ENCODE data around the gene KLHL10.

Gene KLHL10
- 0.20 to 0.31 reads per million in 2 donors for total RNA-seq

DNA sequence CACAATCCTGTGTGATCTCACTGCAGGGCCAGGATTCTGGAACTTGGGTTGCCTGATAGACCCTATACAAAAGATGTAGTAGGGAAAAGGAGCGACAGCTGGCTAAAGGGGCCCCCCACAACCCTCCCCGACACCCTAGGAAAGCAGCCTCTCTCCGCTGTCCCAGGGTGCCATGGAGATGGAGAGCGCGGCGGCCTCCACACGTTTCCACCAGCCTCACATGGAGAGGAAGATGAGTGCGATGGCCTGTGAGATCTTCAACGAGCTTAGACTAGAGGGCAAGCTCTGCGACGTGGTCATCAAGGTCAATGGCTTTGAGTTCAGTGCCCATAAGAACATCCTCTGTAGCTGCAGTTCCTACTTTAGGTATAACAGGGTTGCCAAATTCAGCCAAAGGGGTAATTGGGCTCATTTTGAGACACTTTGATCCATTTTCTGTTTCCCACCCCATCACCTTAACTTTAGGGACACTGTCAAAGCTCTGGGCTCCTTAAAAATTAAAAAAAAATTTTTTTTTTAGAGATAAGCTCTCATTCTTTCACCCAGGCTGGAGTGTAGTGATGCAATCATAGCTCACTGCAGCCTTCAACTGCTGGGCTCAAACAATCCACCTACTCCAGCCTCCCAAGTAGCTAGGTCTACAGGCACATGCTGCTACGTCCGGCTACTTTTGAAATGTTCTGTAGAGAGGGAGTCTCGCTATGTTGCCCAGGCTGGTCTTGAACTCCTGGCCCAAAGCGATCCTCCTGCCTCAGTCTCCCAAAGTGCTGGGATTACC, at the start of gene KLHL10:
TSS of gene KLHL10 (plus strand) at position 65 of the 778 bp plus-strand sequence. CDS start at position 173, 108 bp downstream.
- no peak for DNase-seq

DNA sequence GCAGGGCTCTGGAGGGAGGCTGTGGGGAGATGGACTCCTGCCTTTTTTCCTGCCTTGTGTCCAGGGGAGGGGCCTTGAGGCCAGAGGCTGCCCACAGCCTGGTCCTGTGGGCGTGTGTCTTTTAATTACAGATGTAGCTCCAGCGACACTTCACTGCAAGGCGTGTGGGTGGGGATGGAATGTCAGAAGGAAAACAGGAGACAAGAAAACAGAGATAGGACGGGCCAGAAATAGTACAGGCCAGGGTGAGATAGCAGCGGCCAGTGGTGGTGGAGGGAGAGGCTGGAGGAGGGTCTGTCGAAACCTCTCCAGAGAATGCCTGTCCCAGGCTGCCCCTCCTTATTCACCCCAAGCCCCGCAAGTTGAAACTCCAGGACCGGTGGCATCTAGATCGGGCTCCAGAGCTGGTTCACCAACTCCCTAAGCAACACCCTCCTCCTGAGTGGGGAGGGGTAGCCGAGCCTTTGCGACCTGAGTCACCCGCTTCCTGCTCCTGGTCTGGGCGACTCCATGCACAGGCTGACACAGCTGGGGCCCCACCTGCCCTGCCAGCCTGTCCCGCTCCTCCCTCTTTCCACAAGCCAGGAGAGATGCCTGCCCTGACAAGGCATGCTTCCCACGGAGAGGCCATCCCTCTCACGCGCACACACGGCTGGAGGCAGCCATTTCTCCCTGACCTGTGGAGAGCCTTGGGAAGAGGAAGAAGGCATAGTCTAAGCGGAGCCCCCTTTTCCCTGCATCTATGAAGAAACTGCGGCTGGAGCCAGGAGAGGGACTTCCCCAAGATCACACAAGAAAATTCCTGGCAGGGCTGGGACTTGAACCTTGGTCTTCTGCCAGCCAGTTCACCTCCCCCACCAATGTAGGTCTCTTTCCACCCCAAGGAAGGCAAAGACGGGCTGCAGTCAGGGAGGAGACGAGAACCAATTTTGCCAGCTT, 44.5 kb upstream of the KLHL10 start:
- no peak for DNase-seq

DNA sequence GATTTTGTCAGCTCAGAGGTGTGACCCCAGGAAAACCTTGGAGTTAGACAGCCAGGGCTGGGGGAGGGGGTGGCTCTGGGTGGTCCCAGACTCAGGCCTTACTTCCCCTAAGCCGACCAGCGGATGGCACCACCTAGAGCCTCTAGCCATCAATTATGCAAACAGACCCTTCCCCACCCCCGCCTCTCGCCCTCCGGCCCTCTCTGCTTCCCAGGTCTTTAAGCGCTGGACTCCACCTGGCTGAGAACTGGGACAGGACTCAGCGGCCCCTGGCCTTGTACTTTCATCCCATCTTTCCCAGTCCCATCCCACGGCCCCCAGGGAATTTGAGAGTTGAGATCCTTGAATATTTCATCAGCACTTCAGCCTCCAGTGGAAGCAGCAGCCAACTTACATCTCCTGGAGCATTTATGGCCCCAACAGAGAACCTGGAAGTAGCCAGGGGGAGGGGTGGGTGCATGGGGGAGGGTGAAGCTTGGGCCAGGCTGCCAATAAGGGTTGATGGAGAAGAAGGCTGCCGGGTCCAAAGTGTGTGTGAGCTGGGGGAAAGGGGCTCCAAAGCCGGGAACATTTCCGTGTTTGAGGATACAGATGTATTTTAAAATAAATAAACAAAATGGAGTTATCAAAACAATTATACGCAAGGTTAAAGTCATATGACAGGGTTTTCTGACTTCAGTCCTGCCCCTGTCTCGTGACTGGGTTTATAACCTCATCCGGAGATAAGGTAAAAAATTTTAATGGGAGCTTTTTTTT, 43.7 kb upstream of the KLHL10 start:
- no peak for DNase-seq

DNA sequence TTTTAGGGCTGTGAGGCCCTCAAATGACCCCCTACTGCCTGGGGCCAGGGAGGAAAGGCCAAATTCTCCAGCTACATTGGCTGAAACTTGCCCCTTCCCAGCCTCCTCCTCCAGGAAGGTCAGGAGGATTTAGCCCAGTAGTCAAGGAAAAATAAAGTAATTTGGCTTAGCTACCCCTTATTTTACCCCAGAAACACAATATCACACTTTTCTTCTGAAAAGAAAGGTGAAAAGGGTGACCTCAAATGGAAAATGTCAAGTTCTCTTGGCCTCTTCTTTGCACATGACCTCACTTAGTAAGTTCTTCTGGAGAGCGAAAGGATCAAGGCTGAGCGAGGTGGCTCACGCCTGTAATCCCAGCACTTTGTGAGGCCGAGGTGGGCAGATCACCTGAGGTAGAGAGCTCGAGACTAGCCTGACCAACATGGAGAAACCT, 43.1 kb upstream of the KLHL10 start:
- no peak for DNase-seq

DNA sequence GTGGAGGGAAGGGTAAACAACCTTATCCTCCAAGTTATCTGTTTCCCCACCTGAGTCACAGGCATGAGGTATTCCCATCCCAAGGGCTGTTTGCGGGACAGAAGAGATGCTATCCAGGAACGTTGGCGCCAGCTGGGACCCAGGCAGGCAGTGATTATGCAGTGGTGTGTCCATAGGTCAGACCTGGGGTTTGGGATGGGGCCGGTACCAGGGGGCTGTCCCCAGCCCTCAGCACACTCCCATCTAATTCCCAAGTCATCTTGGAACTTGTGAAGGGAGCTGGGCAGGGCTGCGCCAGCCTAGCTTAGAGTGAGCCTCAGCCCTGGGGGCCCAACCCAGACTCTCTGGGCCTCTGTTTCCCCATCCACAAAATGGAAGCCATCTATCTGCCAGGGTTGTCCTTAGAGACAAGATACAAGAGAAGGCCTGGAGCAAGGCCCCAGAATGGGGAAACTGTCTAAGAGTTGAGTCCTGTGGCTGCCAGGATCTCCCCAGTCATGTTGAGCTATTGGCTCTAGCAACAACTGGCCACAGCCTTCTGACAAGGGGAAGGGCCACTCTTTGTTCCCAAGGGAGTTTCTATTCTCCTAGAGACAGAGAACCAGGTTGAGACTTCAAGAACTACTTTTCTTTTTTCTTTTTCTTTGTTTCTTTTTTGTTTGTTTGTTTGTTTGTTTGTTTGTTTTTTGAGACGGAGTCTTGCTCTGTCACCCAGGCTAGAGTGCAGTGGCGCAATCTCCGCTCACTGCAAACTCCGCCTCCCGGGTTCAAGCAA, 41.3 kb upstream of the KLHL10 start:
- no peak for DNase-seq

DNA sequence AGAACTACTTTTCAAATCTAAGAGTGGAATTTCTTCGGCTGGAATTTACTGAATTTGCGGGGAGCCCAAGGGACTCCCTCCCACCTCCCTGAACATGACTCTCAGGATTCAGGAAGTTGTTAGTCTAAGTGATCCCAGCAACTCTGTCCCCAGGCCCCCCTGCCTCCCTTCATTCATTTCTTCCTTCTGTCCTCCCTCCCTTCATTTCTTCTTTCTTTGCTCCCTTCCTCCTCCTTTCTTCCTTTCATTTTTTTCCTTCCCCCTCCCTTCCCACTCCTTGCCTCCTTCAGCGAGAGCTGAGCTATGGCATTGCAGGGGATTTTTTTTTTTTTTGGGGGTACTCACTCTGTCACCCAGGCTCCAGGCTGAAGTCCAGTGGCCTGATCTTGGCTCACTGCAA, 40.2 kb upstream of the KLHL10 start:
- DNase-seq: no peak

DNA sequence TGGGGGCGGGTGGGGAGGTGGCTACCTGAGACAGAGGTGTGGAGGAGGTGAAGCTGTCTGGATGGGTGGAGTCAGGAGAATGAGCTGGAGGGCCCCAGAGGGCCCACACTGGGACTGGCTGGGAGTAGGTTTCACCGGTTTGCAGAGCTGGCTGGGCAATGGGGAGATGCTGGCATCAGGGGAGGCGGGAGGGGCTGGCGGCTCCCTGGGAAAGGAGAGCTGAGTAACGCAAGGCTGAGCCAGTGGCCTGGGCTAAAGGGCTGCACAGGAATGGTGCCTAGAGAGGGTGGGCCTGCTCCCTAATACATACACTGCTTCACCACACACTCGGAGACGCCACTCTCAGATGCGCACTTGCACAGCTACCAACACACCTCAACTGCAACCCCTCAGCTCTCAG, 38.3 kb upstream of the KLHL10 start:
- no peak for DNase-seq

DNA sequence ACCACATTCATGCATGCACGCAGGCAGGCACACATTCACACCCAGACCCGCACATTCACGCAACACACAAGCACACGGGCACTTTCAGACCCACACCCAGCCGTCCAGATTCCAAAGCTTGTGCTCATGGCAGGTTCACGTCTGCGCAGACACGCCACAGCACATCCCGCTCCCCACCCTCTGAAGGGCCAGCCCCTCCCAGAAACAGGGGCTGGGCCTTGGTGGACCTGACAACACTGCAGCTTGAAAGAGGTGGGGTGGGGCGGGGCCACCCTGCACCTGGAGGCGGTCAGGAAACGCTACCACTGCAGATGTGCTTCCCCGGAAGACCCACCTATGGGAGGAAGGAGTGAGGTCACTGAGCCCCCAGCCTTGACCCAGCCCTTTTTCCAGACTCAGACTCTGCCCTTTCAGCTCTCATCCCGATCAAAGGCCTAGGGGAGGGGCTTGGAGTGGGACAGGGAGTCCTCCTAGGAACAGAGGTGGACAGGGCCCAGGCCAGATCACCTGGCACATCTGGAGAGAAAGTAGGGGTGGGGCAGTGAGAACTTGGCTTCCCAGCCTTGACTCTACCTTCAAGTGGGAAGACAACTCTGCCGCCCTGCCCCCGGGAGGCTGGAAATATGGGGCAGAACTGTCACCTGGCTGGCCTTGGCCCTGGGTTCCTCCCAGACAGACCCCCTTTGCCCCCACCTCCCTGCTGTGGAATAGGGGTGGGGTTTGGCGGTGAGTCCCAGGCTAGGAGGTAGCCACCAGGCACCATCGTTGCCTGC, 36.8 kb upstream of the KLHL10 start:
- no peak for DNase-seq

DNA sequence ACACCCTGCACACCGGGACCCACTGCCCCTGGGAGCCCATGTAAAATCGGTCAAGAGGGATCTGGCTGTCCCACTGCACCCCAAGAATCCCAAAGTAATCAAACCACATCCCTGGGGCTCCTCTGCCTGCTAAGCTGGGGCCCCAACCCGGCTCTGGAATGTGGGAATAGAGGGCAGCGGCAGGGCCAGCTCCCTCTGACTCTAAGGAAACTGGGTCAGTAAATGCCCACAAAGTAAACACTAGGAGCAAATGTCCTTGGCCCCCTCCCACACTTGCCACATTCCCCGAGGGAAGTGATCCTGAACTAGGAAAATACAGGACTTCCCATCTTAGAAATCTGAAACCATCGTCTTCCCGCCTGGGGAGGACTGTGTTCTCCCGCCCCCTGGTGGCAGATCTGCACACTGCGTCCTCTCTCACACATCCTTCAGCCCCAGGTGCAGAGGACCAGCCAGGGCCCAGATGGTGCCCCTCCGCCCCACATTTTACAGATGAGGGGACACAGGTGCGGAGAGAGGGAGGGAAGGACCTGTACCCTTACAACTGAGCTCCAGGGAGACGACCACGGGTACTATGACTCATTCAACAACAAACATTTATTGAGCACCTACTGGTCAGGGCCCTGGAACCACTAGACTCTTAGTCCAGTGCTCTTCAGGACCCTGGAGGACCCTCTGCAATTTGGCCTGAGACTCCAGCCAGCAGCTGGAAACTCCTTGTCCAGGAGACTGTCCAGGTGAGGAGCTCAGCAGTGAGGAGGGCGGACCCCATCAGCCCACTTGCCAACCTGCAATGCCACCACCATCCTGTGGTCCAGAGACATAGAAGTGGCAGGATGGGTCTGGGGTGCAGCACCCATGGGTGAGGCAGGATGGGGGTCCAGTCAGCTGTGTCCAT, 36.0 kb upstream of the KLHL10 start:
- DNase-seq: peak; percentile 20 to 61 (median 57)

DNA sequence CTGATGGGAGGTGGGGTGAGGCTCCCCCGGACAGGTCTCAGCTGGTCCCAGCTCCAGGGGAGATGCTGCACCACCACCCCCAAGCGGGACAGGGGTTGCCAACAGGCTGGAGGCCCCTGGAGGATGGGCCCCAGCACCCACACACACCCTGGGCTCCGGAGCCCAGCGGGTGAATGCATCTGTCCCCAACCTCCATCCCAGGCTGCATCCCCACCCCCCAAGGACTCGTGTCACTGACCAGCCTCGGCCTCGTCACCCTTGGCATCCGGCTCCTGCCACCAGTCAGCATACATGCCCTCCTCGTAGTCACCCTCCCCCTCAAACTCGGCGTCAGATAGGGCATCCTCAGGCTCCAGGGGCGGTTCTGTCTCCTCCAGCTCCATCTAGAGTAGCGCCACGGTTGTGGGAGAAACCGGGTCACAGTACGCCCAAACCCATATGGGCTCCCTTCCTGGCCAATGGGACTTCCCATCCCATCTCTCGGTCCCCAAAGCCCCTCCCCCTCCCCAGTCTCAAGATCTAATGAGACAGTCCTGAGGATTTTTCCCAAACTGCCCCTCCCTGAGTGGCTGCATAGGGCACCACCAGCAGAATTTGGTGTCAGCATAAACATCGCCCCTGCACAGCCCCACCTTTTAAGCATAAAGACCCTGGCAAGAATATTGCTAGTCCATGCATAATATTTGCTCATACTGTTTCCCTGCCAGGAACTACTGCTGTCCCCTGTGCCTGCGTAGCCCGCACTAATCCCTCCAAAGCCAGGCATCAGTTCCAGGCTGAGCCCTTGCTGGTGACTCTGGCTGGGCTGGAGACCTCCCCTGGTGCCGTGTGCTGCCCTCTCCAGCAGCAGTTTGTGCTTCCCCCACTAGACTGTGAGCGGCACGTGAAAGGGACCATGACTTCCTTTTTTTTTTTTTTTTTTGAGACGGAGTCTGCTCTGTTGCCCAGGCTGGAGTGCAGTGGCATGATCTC, 34.3 kb upstream of the KLHL10 start:
- DNase-seq: no peak

DNA sequence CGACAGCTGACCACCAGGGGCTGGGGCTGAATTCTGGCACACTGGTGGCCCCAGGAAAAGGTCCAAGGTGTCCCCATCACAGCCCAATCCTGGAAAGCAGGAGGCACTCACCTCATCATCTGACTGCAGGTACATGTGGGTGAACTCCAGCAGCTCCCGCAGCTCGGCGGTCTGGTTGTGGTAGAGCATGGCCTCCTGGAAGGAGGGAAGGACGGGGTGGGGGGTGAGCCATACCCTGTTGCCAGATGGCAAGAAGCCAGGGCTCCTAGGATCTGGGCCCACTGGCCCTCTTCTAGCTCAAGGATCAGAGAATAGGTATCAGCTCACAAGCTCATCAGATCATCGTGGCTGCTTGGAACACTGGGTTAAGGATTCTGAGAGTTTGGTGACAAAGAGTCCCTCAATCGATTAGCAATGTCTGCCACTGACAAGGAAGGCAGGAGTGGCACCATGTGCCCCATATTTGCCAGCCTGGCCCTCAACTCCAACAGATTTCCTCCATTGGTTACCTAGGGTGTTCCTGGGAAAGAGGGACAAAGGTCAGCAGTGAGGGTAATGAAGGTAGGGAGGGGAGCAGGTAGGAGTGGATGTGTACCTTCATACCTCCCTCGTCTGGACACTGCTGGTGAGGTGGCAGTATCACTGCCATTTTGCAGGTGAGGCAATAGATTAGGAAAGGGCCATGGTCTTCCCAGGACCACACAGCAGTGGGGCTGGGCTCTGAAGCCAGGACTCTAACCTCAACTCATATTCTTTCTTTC, 30.8 kb upstream of the KLHL10 start:
- no peak for DNase-seq

DNA sequence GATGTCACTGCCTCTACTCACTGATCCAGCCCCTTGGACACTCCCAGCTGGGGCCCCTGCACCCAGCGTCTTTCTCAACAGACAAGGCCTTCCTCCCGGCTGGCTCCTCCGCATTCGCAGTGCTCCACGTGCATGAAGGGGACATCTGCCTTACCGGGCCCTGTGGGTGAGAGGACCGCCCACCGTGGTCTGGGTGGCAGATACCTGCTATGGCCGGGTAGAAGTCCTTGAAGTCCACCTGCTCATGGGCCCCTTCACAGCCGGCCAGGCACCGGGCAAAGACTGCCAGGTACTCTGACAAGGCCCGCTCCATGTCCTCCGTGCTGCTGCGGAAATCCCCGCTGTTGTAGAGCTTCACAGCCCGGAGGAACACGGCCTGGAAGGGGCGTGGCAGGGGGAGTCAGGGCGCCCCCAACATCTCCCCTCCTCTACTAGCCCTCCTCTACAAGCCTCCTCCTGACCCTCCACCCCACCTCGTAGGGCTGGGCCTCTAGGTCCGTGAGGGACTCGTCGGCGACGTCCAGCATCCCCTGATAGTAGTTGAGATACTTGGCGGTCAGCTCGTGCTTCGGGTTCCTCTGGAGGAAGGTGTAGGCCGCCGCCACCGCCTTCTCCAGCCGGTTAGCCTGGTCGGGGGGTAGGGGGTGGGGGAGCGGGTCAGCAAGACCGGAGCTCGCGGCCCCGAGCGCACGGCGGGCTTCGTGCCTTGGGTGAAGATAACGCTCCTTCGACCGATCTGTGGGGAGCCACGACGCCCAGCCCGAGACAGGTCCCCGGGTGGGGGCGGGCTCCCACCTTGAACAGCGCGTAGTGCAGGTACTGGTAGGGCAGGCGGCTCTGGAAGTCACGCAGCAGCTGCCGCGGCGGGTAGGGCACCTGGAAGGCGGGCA, 26.7 kb upstream of the KLHL10 start:
- peak in 1 of 5 experiments; percentile 16 for DNase-seq

DNA sequence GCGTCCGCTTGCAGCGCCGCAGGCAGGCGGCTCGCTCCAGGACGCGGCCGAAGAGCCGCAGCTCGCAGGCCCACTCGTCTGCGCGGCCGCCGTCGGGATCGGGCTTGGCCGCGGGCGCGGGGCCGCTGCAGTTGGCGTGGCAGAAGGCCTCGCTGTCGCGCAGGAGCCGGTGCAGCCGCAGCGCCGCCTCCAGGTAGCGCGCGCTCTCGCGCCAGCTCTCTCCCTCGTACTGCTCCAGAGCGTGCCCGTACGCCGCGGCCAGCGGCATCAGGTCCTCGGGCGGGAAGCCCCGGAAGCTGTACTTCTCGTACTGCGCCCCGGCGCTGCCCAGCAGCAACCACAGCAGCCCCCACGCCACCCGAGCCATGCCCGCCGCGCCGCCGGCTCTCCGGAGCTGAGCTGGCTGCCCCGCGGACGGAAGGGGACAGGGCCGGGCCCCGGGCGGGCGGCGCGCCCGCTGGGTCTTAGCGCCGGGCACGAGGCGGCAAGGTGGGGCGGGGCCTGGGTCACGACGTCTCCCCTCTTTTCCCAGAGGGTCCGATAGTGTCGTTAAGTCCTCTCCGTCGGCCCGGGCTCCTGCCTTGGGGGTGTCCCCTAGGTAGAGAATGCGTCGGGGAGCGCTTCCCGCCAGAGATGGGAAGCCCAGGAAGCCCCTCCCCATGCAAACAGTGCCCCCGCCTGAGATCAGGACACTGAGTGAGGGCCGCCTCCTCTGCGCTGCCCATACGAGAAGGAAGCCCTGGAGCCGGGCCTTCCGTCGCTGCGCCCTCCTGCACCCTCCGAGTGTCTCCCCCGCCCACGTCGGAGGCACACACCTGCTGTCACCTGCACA, 25.9 kb upstream of the KLHL10 start, which contains the start of gene P3H4:
TSS of gene P3H4 (minus strand) at position 401 of the 832 bp plus-strand sequence. CDS start at position 367, 34 bp downstream.
- peak; percentile 46 to 81 (median 62) for DNase-seq

DNA sequence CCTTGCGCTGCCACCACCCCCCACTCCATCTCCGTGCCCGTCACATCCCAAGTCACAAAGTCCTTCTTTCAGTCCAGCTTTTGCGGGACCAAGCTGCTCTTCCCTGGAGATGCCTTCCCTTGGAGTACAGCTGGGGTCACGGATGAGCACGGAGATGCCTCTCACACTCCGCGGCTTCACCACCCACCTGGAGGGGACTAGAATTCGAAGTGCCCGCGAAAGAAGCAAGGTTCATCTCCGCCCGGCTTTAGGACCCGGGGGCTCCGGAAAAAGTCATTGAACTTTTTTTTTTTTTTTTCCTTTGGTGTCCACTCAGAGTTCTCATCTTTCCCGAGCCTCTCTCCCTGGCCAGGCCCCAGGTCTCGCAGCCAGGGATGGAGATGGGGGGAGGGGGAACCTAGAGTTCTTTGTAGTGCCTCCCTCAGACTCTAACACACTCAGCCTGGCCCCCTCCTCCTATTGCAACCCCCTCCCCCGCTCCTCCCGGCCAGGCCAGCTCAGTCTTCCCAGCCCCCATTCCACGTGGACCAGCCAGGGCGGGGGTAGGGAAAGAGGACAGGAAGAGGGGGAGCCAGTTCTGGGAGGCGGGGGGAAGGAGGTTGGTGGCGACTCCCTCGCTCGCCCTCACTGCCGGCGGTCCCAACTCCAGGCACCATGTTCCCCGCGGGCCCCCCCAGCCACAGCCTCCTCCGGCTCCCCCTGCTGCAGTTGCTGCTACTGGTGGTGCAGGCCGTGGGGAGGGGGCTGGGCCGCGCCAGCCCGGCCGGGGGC, 25.1 kb upstream of the KLHL10 start, which contains the start of gene FKBP10:
TSS of gene FKBP10 (plus strand) at position 624 of the 771 bp plus-strand sequence. CDS start at position 655, 31 bp downstream.
- peak in 3 of 5 experiments; percentile 7 to 43 (median 34) for DNase-seq

DNA sequence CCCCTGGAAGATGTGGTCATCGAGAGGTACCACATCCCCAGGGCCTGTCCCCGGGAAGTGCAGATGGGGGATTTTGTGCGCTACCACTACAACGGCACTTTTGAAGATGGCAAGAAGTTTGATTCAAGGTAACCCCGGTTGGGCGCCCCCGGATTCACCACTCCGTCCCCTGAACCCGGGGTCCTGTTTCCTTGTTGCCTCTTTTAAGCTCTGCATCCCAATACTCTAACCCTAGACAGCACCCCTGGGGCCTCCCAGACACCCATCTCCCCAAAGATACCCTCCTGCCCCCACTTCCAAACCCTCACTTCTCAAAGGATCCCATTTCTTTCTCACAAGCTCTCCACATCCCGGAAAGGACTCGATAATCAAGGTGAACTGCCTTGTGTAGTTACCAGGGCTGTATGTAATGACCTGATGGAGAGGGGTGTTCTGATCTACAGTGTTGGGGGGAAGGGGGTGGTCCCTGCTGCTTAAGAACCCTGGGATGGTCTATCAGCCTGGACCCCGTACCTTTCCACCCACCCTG, 24.4 kb upstream of the KLHL10 start:
- DNase-seq: no peak

All from T-helper 2 cell (primary cell).